LNCaP clone FGC (cell line): ENCODE measurements around the gene CPOX.

ENCODE experiments used
- DNase-seq: peaks from one replicate; pipeline ENCODE4 v3.0.0-alpha.2; 2011; ENCODE audit warnings: low read depth
- H3K4me3 ChIP-seq: 2 replicates; pipeline ENCODE4 v1.5.1; 2011; ENCODE audit warnings: mild to moderate bottlenecking, low read depth, low read length, control low read depth
- CTCF ChIP-seq: IDR thresholded peaks from 2 replicates; pipeline ENCODE4 v1.5.1; 2012; ENCODE audit warnings: mild to moderate bottlenecking; ENCODE audit not compliant: control insufficient read depth, insufficient read depth; ENCODE audit errors: extremely low read depth

Gene CPOX

GRCh38 chr3:98594628-98595324 is 1.4 kb upstream of the CPOX start:
- DNase-seq, result no peak
- TF ChIP-seq CTCF, result no peak
- no peak overlapping the region for H3K4me3 ChIP-seq

- no peak for TF ChIP-seq CTCF
- no peak for DNase-seq
- peak overlapping the region; percentile 80 for H3K4me3 ChIP-seq
Observed at GRCh38 chr3:98592345-98592935, 971 bp downstream of the CPOX start.

- TF ChIP-seq CTCF, result no peak
- DNase-seq, result no peak
- H3K4me3 ChIP-seq, result no peak overlapping the region
Observed at GRCh38 chr3:98589331-98590036, 3.9 kb downstream of the CPOX start.

- no peak for DNase-seq
- no peak overlapping the region for H3K4me3 ChIP-seq
- peak; percentile 37; the same call in 1 of the 2 replicates for TF ChIP-seq CTCF
Observed at GRCh38 chr3:98588065-98588464, 5.3 kb downstream of the CPOX start.

- no peak overlapping the region for H3K4me3 ChIP-seq
- DNase-seq, result no peak
- TF ChIP-seq CTCF, result no peak
Observed at GRCh38 chr3:98587654-98588053, 5.8 kb downstream of the CPOX start.

GRCh38 chr3:98584547-98584946 is 8.9 kb downstream of the CPOX start:
- no peak for DNase-seq
- no peak for TF ChIP-seq CTCF
- no peak overlapping the region for H3K4me3 ChIP-seq
